NCI-H446 treated with DMSO at 0.1 percent for 48 hours (cell line): ENCODE results near the gene FBXL17.

ENCODE experiments used
- DNase-seq: peaks from one replicate; lab custom pipeline; 2025; lab: John Stamatoyannopoulos, UW

The FBXL17 gene

DNA sequence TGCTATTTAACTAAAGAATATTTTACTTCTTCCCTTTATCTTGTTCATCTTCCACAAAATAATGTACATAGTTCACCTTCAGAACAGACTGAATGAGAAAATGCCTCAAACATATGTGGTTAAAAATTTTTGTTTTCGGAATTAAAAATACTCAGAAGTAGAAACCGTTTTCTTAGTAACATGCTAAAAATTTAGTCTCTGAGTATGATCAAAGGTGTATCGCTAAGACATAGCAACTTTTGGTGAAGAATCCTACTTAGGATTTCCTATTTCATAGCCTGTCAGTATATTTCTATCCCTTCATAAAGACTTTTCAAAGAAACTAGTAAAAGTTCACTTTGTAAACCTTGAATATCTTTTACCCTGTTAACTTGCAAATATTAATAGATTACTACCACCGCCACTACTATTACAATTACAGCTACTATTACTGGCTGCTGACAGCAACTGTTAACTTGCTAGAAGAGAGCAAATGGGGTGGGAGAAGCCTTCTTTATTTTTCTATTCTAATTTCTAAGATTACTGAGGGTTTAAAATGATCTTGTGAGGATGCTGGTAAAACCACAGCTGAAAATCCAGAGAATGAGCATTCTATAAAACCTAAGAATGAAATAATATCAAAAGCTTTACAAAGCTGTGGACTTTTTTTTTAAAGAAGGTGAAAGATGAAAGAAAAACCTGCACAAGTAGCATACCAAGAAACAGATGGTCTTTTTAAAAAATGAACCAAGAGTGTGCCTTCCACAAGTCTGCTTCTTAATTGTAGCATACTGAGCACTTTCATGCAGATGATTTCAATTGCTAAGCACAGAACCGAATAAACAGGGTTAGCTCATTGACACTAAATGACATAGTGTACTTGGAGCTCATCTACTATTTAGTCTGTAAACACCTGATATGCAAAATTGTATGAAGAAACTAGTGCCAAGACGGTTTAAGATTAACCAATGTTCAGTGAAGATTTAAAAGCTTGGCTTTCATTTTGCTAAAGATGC is 464.9 kb downstream of the FBXL17 start:
- peak; percentile 42 for DNase-seq

DNA sequence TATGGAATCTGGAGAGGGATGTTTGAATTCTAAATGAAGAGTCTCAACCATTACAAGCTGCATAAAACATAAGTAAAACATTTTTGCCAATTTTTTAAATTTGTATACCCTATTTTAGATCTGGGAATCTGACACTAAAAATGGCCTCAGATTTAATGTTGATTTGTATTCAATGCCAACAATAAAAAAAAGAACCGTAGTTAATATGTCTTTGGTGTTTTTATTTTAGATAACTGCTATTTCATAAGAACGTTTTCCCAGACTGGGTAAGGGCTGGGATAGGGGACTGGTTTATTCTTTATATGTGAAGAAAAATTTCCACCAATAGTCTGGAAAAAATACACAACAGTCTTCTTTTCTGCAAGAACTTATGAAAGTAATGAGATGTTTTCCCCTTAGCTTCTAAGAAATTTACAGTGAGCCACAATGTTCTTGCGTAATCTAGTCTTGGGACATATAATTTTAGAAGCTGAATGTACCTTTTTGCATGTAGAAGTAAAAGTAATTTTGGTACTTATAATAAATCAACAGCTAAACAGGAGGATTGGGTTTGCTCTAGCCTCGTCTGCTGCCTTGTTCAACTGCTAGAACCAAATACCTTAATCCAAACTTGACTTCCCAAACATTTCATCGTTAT is 466.6 kb downstream of the FBXL17 start:
- no peak for DNase-seq

- DNase-seq = no peak
These were observed 468.4 kb downstream of the FBXL17 start for GRCh38 chr5:107913494-107913893.

DNA sequence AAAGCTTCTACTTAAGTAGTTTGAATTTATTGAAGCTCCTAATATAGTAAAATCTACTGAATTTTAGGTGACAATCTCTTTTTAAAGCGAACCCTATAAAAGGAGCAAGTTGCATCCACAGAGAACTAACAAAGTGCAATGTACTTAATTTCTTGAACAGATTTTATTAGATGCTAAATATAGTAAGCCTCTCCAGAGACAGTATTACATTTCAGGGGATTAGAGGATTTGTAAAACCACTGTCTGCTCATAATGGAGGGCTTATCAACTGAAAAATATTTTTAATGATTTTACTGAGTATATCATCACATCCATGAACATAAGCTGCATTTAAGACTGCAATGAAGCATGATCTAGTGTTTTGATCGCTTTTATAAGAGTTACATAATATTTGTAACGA is 481.2 kb downstream of the FBXL17 start:
- DNase-seq = no peak

- DNase-seq = no peak
These were observed 487.5 kb downstream of the FBXL17 start for GRCh38 chr5:107894361-107894760.

GRCh38 chr5:107893642-107894041 is 488.3 kb downstream of the FBXL17 start:
- peak; percentile 59 for DNase-seq

DNA sequence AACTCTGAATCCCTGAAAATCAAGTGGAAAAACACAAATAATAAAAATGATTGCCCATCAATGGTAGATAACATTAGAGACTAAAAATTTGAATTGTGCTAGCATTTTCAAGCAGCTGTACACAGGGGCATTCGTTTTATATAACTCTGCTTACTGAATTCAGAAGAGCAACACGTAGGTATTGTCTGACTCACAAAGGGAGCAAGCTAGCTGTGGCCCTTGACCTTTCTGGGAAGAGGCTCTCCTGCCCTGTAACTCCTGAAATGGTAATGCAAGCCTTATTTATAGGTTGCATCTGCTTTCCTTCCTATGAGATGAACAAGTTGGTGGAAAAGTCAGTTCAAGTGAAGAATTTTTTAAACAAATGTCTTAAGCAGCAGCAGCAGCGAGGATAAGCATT is 492.5 kb downstream of the FBXL17 start:
- no peak for DNase-seq

DNA sequence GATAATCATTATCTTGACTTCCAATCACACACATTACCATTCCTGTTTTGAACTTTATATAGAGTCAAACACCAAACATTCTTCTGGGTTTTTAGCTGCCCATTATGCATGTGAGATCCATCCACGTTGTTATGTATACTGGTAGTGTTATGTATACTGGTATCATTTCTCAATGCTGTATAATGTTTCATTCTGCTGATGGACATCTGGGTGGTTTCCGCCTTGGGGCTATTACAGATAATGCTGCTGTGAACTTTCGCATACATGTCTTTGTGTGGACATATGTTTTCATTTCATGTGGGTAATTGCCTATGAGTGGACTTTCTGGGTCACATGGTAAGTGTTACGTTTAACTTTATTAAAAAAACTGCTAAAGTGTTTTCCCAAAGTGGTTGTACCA is 493.4 kb downstream of the FBXL17 start:
- no peak for DNase-seq

DNA sequence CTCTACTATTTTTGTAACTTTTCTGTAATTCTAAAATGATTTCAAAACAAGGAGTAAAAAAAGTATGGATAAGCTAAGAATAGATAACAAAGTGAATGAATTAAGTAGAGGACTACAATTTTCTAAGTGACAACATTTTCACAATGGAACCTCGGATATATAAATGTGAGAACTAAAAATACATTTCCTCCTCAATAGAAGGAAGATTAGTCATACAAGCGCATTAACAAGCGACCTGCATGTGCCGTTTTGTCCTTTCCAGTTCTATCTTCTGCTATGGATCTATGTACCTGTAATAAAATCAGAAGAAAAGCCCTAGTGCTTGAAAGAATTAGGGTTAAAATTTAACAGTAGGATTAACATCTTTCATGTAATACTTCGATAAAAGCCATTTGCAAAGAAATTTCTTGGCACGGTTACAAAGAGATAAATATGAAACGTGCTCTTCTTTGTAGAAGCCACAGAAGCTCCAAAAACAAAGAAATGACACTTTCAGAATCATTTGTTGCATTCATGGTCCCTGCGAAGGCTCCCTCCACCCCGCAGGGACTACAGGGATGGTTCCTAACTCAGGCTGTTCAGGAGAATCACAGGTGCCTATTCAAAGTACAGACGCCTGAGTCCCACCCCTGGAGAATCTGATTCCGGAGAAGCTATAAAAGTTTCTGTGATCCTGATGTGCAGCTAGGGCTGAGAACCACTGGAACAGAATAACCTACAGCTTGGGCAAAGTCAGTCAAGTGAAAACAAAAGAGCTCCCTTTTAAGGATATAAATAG is 494.5 kb downstream of the FBXL17 start:
- DNase-seq = no peak

DNA sequence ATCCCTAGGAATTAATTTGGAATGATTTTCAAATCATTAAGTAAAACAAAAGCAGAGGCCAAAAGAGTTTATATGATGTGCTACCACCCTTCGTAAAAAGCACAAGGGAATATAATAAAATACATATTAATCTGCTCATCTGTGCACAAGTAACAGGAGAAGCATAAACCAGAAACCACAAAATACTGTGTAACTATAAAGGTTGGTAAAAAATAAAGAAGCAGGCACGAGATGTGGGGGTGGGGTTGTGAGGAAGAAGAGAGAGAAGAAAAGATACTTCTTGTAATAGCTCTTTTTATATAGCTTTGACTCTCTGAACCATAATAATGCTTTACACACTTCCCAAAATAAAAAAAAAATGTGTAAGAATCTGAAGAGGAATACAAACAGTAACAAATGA is 496.3 kb downstream of the FBXL17 start:
- DNase-seq = no peak

- DNase-seq = no peak
These were observed 497.0 kb downstream of the FBXL17 start for GRCh38 chr5:107884871-107885270.

DNA sequence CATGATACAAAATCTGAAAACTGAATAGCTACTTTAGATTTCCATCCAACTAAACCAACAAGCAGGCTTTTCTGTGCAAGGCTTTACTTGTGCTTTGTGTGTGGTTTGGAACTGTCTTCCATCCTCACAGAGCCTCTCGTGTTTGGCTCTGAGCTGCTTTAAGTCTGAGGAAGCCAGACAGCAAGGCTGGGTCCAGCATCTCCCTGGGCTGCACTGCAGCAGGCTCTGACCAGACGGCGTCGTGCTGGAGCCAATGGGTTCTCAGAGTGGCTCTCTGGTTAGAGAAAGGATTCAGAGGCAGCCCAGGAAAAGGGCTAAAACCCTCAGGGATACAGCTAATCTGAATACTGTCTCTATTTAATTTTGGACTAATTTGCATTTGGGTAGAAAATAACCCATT is 503.2 kb downstream of the FBXL17 start:
- DNase-seq = no peak

- no peak for DNase-seq
These were observed 505.0 kb downstream of the FBXL17 start for GRCh38 chr5:107876906-107877305.

GRCh38 chr5:107876261-107876660 is 505.6 kb downstream of the FBXL17 start:
- no peak for DNase-seq

DNA sequence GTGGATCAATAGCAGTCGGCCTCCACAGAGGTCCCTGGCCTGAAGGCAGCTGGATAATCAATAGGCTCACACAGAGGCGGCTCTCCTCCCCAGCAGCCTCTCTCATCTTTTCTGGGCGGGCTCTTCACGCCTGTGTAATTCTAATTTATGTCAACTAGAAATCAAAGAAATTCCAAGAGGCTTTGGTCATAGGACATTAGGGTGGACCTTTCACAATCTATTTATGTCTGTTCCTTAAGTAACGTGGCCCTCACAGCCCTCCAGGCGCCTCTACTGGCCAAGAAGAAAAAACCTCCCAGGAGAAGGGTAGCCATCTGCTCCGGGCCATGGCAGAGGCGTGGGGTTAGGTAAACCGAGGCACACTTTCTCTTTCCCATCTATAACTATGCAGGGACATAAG is 506.1 kb downstream of the FBXL17 start:
- DNase-seq = no peak

- DNase-seq = no peak
These were observed 507.1 kb downstream of the FBXL17 start for GRCh38 chr5:107874795-107875194.

- no peak for DNase-seq
These were observed 508.0 kb downstream of the FBXL17 start for GRCh38 chr5:107873877-107874276.

GRCh38 chr5:107871023-107871422 is 510.9 kb downstream of the FBXL17 start:
- DNase-seq = no peak

- DNase-seq = no peak
These were observed 512.3 kb downstream of the FBXL17 start for GRCh38 chr5:107869438-107870115.

GRCh38 chr5:107868650-107869409 is 513.1 kb downstream of the FBXL17 start:
- DNase-seq = no peak

DNA sequence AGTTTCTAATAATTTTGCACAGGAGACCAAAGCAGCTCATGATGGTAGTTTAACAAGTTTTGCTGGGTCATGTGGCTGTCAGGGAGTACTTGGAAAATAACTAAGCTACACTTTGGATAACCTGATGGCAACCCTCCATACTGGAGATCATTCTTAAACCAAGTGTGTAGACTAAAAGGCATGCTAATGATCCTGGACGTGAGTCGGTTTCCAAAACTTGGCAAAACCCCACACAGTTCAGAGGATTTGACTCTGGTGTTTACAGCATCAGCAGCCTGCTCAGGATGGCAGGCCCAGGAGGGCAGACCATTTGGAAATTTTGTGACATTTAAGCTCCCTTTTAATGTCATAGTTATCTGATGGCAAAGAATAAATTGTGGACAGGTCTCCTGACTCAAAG is 514.6 kb downstream of the FBXL17 start:
- no peak for DNase-seq
